NCI-H524 (cell line): ENCODE measurements around the gene DLL4.

ENCODE experiments used
- DNase-seq, 2 experiments: peaks; one replicate each; lab custom pipeline; 2025; lab: John Stamatoyannopoulos, UW

Gene DLL4

GRCh38 chr15:40928821-40929659 lies at the start of gene DLL4:
Gene DLL4 (plus strand): TSS chr15:40929340. CDS start chr15:40929669, 329 bp downstream.
- DNase-seq: peak; percentile 94

DNA sequence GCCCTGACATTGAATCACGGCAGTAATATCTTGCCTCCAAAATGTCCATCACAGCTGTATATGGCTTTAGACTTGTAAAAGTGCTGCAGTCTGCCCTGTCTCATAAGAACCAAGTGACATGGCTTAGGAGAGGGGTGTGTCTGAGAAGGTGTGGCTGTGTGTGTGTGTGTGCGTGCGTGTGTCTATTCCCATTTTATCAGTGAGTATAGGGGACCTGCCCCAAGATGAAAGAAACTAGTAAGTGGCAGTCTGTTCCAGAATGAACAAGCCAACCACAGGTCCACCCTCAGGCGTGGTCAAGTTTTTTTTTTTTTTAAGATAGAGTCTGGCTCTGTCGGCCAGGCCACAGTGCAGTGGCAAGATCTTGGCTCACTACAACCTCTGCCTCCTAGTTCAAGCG lies 49.5 kb upstream of the DLL4 start:
- no peak for DNase-seq

DNA sequence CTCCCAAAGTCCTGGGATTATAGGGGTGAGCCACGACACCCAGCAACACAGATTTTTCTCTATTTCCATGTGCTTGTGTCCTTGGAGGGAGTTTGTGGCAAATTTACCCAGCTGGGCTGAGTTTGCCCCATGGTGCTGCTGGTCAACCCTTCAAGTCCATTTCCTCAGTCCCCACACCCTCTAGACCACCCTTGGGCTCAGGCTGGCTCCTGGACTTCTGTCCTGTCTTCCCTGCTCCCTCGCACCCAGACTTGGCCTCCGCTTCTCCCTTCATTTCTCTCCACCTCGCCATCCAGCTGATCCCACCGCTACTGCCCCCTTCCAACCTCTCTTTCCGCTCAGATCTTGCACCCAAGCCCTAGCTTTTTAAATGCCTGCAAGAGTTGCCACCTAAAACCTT lies 47.8 kb upstream of the DLL4 start:
- DNase-seq: no peak

GRCh38 chr15:40886586-40886985 lies 42.6 kb upstream of the DLL4 start:
- DNase-seq: no peak

DNA sequence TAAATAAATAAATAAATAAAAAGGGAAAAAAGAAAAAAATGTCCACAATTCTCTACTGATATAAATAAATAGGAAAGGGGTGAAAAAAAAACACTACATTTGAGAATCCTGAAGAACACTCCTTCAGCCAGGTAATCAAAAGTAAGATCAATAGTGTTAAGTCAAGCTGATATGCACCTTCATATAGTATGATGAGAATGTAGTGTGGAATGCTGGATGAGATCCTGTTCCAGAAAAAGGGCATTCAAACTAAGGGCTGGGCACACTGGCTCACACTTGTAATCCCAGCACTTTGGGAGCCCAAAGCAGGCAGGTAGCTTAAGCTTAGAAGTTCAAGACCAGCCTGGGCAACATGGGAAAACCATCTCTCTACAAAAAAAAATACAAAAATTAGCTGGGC lies 40.0 kb upstream of the DLL4 start:
- DNase-seq: no peak

DNA sequence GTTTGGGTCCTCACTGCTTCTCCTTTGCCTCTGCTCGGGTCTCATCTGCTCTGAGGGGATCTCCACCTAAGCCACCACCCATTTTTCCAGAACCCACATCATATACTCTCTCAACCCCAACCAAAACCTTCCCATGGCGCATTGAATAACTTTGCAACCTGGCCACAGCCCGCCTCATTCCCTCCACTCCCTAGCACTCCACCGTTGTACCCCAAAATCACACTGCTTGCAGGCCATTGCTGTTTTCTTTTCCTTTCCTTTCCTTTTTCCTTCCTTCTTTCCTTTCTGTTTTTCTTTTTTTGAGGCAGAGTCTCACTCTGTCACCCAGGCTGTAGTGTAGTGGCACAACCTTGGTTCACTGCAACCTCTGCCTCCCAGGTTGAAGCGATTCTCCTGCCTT lies 38.0 kb upstream of the DLL4 start:
- DNase-seq: no peak

DNA sequence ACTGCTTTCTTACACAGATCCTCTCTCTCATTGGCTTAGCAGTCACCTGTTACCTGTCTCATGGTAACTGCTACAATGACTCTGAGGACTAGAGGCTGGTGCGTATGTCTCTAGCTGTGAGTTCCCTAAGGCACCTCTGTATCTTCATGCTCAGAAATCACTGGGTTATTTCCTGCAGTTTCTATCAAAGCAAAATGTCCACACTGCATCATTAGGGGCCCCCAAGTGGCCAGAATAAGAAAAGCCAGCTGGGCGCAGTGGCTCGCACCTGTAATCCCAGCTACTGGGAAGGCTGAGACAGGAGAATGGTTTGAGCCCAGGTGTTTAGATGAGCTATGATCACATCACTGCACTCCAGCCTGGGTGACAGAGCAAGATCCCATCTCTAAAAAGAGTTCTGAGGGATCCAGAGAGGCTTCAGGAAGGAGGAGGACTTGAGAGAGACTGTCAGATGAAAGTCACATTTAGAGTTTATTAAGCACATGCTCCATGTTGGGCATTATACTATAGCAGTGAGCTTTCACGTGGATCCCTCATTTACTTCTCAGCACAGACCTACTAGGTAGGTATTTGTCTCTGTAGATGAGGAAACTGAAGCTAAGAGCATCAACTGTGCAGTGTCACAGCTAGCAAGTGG lies 37.2 kb upstream of the DLL4 start:
- DNase-seq: peak; percentile 35 to 67

- no peak for DNase-seq
Measured at GRCh38 chr15:40892447-40893012, 36.6 kb upstream of the DLL4 start.

DNA sequence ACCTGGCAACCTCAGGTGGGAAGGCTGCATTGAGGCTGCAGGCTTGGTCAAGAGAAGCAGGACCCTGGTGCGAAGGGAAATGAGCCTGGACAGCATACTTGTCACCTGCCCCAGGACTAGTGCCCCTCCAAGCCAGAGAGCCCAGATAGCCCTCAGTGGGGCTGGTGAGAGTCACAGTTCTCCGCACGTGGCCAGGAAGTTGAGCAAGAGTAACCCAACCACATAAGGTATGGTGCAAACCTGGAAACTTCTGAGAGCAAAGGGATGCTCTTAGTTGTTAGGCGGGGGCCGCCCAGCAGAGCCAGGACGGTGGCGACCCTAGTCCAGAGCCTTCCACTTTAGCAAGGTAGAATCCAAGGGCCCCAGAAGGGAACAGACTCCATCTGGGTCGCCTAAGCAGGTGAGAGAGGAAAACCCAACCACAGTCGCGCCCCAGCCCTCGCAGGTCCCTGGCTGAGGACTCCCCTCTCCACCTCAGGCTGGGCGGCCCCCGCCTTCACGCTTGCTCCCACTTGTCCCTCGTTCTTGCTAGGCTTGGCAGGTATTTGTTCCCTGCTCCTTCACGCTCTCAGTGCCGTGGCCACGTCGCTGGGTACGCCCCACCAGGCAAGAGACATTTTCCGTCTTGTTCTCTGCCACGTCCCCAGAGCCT lies 36.0 kb upstream of the DLL4 start:
- DNase-seq: no peak

DNA sequence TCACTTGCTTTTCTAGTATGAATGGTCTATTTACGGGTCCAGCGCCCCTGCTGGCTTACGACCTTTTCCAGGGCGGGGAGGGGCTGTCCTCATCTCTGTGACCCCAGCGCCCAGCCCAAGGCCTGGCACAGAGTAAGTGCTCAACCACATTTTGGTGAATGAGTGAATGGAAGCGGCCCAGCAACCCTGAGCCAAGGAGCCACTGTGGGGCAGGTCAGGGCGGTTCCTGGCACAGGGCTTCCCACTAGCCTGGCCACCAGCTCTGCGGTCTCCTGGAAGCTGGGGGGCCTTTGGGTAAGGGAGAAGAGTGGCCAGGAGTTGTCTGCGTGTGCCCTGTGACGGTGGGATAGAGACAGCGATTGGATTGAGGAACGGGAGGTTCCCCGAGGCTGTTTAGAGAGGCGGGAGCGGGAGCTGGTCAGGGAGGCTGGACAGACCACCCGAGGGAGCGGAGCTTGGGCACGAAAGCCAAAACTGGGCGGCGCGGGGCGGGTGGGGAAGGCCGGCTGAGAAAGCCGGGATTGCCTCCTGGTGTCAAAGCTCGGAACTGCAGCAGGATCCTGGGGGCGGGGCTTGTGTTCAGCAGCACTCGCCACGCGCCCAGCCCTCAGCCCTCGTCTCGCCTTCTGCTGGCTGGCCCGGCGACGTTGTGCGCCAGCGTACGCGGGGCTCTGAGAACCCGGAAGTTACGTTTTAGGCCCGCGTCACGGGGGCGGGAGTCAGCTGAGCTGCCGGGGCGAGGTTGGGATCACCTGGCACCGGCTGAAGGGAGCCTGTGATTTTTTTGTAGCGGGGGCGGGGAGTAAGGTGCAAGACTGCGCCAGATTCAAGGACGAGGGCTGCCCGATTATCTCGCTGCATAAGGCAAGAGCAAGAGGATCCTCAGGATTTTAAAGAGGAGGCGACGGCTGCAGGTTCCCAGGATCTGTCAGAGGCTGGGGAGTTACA lies 35.1 kb upstream of the DLL4 start, which contains the start of gene VPS18:
VPS18 (plus strand) TSS at position 718 of the 948 bp plus-strand sequence. CDS start 319 bp downstream, outside the sequence.
- DNase-seq: peak; percentile 91 to 97

DNA sequence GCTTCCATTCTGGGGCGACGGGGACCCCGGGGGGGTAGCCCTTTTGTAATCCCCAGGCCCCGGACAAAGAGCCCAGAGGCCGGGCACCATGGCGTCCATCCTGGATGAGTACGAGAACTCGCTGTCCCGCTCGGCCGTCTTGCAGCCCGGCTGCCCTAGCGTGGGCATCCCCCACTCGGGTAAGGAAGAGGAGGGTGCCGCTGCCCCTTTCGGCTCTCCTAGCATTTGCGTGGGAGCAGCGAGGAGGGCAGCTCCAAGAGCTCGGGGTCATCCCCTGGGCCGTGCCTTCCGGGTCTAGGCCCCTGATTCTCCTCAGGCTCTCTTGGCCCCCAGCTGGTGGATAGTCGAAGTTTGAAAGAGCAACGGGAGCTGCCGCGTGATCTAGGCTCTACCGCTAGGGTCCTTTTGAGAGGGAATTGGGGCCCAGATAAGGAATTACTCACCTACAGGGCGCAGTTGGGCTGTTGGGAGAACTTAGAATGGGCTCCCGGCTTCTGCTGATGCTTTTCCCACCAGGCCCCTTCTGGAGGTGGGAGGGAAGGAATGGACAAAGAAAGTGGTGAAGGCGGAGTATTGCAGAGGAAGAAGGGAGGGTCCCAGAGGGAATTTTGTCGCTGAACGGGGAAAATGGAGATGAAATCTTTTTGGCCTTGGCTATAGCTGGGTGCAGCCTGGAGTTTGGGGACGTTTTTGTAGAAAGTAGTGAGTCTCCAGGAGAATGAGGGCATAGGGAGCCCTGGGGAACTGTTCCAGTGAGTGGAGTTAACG lies 34.3 kb upstream of the DLL4 start:
- DNase-seq: peak; percentile 64 to 74

DNA sequence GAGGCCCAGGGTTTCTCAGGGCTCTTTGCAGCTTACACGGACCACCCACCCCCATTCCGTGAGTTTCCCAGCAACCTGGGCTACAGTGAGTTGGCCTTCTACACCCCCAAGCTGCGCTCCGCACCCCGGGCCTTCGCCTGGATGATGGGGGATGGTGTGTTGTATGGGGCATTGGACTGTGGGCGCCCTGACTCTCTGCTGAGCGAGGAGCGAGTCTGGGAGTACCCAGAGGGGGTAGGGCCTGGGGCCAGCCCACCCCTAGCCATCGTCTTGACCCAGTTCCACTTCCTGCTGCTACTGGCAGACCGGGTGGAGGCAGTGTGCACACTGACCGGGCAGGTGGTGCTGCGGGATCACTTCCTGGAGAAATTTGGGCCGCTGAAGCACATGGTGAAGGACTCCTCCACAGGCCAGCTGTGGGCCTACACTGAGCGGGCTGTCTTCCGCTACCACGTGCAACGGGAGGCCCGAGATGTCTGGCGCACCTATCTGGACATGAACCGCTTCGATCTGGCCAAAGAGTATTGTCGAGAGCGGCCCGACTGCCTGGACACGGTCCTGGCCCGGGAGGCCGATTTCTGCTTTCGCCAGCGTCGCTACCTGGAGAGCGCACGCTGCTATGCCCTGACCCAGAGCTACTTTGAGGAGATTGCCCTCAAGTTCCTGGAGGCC lies 29.5 kb upstream of the DLL4 start:
- DNase-seq: no peak

DNA sequence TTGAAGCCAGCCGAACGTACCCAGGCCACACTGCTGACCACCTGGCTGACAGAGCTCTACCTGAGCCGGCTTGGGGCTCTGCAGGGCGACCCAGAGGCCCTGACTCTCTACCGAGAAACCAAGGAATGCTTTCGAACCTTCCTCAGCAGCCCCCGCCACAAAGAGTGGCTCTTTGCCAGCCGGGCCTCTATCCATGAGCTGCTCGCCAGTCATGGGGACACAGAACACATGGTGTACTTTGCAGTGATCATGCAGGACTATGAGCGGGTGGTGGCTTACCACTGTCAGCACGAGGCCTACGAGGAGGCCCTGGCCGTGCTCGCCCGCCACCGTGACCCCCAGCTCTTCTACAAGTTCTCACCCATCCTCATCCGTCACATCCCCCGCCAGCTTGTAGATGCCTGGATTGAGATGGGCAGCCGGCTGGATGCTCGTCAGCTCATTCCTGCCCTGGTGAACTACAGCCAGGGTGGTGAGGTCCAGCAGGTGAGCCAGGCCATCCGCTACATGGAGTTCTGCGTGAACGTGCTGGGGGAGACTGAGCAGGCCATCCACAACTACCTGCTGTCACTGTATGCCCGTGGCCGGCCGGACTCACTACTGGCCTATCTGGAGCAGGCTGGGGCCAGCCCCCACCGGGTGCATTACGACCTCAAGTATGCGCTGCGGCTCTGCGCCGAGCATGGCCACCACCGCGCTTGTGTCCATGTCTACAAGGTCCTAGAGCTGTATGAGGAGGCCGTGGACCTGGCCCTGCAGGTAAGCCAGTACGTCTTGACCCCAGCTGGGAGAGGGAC lies 28.7 kb upstream of the DLL4 start:
- no peak for DNase-seq

- no peak for DNase-seq
Measured at GRCh38 chr15:40901053-40901443, 28.1 kb upstream of the DLL4 start.

DNA sequence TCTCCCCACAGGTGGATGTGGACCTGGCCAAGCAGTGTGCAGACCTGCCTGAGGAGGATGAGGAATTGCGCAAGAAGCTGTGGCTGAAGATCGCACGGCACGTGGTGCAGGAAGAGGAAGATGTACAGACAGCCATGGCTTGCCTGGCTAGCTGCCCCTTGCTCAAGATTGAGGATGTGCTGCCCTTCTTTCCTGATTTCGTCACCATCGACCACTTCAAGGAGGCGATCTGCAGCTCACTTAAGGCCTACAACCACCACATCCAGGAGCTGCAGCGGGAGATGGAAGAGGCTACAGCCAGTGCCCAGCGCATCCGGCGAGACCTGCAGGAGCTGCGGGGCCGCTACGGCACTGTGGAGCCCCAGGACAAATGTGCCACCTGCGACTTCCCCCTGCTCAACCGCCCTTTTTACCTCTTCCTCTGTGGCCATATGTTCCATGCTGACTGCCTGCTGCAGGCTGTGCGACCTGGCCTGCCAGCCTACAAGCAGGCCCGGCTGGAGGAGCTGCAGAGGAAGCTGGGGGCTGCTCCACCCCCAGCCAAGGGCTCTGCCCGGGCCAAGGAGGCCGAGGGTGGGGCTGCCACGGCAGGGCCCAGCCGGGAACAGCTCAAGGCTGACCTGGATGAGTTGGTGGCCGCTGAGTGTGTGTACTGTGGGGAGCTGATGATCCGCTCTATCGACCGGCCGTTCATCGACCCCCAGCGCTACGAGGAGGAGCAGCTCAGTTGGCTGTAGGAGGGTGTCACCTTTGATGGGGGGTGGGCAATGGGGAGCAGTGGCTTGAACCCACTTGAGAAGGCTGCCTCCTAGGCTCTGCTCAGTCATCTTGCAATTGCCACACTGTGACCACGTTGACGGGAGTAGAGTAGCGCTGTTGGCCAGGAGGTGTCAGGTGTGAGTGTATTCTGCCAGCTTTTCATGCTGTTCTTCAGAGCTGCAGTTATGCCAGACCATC lies 26.3 kb upstream of the DLL4 start:
- no peak for DNase-seq

- DNase-seq: no peak
Measured at GRCh38 chr15:40904552-40905201, 24.5 kb upstream of the DLL4 start.
